Gastrocnemius medialis (tissue), 4 donors: ENCODE results near the gene CSN2.

Experiments
- POLR2A ChIP-seq, 2 donors: fragments of 450-650 bp; IDR thresholded peaks; one replicate each; pipeline ENCODE4 v1.6.1; 2017; ENCODE audit warnings: antibody characterized with exemption in 2 of 2, mild to moderate bottlenecking in 2 of 2, moderate library complexity in 2 of 2
- TF ChIP-seq, protein P1 (sequence below), 5 experiments: fragments of 450-650 bp in 3 of 5; fragments of 200-600 bp in 2 of 5; sonication (generic) in 2 of 5; IDR thresholded peaks in 4 of 5; conservative IDR thresholded peaks in 1 of 5; 1 replicate in 4 of 5; 2 replicates in 1 of 5; pipeline ENCODE4 v1.5.1; 2016 to 2019; ENCODE audit warnings: antibody characterized with exemption in 5 of 5, mild to moderate bottlenecking in 3 of 5, moderate library complexity in 3 of 5

DNA sequence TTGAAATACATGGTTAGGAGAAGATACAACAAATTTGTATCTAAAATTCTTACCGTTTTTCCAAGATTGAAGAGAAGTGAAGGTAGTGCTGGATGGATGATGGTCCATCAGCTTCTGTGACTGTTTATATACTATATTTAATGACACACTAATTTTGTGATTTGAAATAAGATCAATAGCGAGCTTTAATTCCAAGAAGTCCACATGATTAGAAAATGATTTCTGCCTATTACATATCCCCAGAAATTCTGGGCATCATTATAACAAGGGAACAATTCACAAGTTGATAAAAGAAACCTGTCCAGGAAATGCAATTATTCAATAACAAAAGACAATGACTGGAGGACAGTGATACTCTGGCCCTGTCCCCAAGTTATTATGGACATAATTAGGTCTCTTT, at the start of gene CSN2:
- TF ChIP-seq, protein P1, sequence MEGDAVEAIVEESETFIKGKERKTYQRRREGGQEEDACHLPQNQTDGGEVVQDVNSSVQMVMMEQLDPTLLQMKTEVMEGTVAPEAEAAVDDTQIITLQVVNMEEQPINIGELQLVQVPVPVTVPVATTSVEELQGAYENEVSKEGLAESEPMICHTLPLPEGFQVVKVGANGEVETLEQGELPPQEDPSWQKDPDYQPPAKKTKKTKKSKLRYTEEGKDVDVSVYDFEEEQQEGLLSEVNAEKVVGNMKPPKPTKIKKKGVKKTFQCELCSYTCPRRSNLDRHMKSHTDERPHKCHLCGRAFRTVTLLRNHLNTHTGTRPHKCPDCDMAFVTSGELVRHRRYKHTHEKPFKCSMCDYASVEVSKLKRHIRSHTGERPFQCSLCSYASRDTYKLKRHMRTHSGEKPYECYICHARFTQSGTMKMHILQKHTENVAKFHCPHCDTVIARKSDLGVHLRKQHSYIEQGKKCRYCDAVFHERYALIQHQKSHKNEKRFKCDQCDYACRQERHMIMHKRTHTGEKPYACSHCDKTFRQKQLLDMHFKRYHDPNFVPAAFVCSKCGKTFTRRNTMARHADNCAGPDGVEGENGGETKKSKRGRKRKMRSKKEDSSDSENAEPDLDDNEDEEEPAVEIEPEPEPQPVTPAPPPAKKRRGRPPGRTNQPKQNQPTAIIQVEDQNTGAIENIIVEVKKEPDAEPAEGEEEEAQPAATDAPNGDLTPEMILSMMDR (IDR thresholded peaks at IDR 0.05 in 4 of 5, conservative IDR thresholded peaks at IDR 0.05 in 1 of 5), result no peak
- TF ChIP-seq POLR2A (IDR thresholded peaks at IDR 0.05), result no peak
